ENCODE measurements around the gene NHLRC1.

NHLRC1 gene

GRCh38 chr6:18139935-18140621, 17.6 kb upstream of the NHLRC1 start:
- DNase-seq (ENCODE audit: extremely low read depth in 1 of 2, low read depth in 1 of 2): no peak

- DNase-seq (ENCODE audit: extremely low read depth in 1 of 2, low read depth in 1 of 2): no peak
Observed at GRCh38 chr6:18138906-18139305, 16.4 kb upstream of the NHLRC1 start.

DNA sequence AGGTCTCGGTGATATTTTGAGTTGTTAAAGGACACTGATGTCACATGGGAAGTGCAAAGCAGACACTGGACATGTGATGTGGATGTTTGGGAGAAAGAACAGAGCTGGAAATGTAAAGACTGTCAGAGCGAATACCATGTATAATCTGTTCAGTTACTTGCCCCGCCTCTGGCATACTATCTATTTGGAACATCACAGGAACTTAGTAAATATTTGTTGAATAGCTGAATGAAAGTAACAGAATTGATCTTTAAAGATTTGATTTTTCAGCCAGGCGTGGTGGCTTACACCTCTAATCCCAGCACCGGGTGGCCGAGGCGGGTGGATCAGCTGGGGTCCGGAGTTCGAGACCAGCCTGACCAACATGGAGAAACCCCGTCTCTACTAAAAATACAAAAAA, 13.8 kb upstream of the NHLRC1 start:
- no peak for DNase-seq (ENCODE audit: extremely low read depth in 1 of 2, low read depth in 1 of 2)

DNA sequence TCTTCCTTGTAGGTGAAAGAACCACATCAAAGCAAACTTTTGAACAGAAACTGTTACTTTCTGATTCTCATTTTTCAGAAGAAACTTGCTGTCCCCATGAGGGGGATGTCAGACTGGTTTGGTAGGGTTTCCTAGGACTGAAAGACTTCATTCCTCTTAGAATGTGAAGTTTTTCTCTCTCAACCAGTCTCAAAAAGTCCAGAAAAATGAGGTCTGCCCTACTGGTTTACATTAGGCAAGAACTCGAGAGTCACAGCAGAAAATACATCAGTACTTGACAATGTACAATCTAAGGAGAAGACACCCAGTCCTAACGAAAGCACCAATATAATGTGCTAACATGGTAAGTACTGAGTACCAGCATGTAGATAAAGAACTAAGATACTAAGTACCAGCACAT, 12.7 kb upstream of the NHLRC1 start:
- DNase-seq (ENCODE audit: extremely low read depth in 1 of 2, low read depth in 1 of 2): no peak

GRCh38 chr6:18132346-18132745, 9.9 kb upstream of the NHLRC1 start:
- no peak for DNase-seq (ENCODE audit: extremely low read depth in 1 of 2, low read depth in 1 of 2)

DNA sequence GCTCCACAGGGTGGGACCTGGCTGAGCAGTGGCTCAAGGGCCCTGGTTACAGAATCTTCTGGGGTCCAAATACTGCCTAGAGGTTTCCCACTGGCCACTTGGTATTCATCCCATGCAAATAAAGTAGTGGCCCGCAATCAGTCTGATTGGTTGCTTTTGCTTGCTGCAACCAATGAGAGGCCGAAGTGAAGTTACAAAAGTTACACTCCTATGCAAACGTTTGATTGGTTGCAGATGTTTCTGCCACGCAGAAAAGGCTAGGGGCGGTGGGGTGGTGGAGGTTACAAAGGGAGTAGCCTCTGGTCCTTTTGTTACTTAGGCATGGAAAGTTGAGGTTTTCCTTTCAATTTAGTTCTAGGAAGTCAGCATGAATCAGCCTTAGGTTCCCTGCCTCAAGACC, 3.6 kb upstream of the NHLRC1 start:
- no peak for DNase-seq (ENCODE audit: extremely low read depth in 1 of 2, low read depth in 1 of 2)

DNA sequence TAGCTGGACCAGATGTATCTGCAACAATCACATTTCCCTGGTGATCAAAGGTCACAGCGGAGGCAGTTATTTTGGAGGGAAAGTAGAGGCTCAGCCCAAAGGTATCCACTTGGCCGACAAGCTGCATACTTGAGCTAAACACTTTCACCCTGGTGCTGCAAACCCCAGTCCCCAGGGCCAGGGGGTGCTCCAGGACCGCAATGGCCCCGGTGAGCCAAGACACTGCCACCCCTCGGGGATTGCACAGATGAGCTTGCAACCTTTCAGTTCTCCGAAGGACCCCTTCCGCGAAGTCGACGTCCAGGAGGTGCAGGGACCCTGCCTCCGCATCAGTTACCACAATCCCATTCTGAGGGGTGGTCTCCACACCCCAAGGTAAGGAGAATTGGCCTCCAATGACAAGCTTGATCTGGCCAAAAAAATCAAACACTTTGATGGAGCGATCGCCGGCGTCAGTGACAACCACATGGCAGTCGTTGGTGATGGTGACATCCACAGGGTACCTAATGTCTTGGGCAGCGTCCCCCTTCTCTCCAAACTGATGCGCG, 823 bp downstream of the NHLRC1 start:
- no peak for DNase-seq (ENCODE audit: extremely low read depth in 1 of 2, low read depth in 1 of 2)

DNA sequence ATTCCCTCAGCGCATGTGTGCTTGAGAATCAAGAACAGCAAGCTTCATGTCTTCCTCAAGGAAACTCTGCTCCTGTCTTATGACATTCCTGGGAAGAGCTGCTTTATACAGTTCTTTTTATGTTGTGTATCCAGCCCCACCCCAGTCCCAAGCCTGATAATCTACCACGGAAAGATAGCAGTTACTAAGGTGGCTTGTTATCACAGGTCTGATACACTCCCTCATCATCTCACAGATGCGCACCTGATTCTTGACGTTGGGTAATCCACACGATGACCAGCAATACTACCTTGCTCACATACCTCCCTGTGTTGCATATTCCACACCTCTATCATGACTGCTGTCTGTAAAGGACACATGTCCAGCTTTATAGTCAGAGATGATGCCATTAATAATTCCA, 3.2 kb downstream of the NHLRC1 start:
- DNase-seq (ENCODE audit: extremely low read depth in 1 of 2, low read depth in 1 of 2): no peak

GRCh38 chr6:18118330-18118729, 4.1 kb downstream of the NHLRC1 start:
- no peak for DNase-seq (ENCODE audit: extremely low read depth in 1 of 2, low read depth in 1 of 2)

DNA sequence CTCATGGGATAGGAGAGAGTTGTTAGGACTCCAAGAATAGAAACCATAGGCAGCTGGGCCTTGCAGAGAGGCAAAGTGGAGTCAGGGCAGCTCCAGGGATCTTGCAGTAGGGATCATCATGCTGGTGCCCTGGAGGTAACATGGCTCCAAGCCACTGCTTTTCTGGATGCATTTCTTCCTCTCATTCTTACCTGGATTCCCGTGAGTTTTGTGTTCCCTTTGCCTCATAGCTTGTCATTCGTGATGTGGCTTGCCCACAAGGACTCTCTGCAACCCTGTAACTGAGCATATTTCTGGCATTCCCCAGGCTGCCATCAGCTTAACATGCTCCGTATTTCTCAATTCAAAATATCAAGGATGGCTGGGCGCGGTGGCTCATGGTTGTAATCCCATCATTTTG, 5.3 kb downstream of the NHLRC1 start:
- no peak for DNase-seq (ENCODE audit: extremely low read depth in 1 of 2, low read depth in 1 of 2)

DNA sequence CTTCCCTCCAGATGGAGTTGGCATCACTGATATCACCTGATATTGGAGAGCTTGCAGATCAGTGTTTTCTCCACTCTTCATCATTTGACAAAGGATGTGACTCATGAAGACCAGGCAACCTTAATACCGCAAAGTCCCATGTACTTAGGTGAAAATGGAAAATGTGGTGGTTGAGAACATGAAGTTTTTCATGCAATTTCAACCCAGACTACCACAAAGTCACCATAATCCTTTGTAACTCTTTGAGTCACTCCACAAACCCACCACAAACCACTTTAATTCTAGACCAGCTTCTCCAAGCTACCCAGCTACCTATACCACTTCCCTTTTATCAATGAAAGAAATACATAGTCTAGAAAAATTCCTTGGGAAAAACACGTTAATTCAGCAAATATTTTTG, 7.1 kb downstream of the NHLRC1 start:
- no peak for DNase-seq (ENCODE audit: extremely low read depth in 1 of 2, low read depth in 1 of 2)

- DNase-seq (ENCODE audit: extremely low read depth in 1 of 2, low read depth in 1 of 2): no peak
Observed at GRCh38 chr6:18110162-18110561, 12.3 kb downstream of the NHLRC1 start.

DNA sequence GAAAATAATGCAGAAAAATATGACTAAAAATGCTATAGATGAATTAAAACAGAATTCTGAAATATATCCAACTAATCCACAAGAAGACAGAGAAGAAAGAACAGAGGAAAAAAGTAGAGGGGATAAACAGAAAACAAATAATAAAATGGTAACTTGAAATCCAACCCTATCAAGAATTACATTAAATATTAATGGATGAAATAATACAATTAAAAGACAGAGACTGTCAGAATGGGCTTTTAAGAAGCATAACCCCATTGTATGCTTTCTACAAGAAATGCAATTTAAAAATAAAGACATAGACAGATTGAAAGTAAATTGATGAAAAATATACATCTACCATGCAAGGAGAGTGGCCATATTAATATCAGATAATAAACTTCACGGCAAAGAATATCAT, 15.4 kb downstream of the NHLRC1 start:
- DNase-seq (ENCODE audit: extremely low read depth in 1 of 2, low read depth in 1 of 2): no peak

DNA sequence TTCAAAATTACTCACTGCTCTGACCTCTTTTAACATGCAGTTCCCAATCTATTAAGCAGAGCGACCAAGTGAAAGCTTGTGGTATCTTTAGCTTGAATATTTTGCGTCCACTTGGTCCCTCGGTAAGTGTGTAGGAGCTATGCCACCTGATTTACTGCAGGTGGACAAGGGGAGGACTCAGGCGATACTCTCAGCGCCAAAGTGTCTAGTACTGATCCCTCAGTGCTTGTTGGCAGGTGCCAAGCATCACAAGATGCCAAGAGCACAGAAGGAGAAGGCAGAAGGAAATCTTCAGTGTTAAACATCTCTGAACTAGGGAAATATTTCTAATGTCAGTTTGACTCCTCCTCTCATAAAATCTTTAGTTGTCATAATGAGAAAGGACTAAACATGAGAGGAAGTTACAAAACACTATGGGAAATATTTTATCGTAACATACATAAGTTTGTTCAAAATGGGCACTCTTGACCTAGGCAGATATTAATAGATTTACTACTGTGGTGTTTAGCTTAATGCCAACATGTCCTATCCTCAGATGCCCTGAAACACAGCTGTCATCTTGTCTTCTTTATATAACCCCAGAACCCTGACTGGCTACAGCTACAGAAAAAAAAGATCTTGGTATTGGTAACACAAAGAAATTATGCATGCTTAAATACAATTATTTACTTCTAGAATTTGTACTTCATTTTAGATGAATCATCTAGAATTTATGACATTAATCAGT, 19.5 kb downstream of the NHLRC1 start:
- DNase-seq (ENCODE audit: extremely low read depth in 1 of 2, low read depth in 1 of 2): no peak

DNA sequence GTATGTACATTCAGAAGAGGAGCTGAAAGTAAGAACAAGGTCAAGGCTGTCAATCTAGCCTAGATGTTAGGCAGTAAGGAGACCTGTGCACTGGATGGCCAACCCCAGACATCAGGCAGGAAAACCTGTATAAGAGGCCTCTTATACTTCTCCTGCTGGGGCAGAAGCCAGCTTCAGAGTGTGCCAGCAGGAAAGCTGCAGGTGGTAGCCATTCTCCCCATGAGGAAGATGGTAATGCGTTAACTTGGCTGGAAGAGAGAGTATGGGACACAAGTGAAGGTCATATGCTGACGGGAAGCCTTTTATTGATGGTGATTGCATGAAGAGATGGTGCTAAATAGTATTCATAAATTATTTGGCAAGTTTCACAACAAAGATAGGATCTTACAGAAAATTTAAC, 20.6 kb downstream of the NHLRC1 start:
- no peak for DNase-seq (ENCODE audit: extremely low read depth in 1 of 2, low read depth in 1 of 2)

- no peak for DNase-seq (ENCODE audit: extremely low read depth in 1 of 2, low read depth in 1 of 2)
Observed at GRCh38 chr6:18101271-18101670, 21.2 kb downstream of the NHLRC1 start.

- DNase-seq (ENCODE audit: extremely low read depth in 1 of 2, low read depth in 1 of 2): no peak
Observed at GRCh38 chr6:18100296-18100695, 22.2 kb downstream of the NHLRC1 start.

DNA sequence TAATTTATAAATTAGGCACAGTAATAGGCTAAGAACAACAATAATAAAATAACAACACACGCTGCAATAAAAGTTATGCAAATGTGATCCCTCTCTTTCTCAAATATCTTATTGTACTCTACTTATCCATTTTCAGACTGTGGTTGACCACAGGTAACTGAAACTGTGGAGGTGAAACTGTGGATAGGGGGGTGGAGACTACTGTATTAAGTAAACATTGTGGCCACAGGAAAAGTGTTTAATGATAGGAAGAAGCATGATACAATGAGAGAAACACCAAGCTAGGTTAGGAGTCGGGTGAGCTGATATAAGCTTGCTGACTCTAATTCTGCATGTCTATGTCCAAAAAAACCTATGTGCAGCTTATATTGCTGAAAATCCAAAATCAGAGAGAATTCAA, 23.0 kb downstream of the NHLRC1 start:
- DNase-seq (ENCODE audit: extremely low read depth in 1 of 2, low read depth in 1 of 2): no peak

DNA sequence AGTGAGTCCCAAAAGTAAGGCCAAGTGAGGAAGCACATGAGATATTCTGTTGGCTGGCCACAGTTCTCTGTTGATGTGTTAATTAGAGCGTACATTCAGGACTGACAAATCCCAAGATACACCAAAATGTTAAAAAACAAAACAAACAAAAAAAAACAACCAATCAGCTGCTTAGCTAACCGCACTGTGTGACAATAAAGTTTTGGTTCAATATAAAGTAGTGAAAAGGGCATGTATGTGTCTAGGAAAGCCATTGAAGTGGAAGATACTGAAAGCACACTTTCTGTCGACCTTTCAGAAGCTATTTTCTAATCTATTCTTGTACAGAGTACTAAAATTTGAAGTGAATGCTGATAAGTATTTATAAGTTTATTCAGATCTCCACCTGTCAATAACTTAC, 26.1 kb downstream of the NHLRC1 start:
- DNase-seq (ENCODE audit: extremely low read depth in 1 of 2, low read depth in 1 of 2): no peak

DNA sequence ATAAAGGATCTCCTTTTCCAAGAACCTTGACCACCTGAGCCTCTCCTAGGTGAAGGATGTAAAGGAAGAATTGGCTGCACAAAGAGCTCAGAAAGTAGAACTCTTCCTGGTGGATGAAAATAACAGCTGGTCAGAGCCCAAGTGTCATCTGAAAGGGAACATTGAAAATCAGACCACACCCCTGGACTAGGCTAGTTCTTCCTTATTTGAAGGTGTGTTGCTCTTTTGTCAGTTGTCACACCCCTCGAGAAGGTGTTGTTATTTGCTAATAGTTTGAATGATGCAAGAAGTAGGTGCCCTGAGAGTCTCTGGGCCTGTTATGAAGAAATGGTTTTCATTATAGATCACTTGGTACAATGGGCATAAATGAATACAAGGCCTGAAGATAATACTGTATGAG, 31.1 kb downstream of the NHLRC1 start:
- no peak for DNase-seq (ENCODE audit: extremely low read depth in 1 of 2, low read depth in 1 of 2)

DNA sequence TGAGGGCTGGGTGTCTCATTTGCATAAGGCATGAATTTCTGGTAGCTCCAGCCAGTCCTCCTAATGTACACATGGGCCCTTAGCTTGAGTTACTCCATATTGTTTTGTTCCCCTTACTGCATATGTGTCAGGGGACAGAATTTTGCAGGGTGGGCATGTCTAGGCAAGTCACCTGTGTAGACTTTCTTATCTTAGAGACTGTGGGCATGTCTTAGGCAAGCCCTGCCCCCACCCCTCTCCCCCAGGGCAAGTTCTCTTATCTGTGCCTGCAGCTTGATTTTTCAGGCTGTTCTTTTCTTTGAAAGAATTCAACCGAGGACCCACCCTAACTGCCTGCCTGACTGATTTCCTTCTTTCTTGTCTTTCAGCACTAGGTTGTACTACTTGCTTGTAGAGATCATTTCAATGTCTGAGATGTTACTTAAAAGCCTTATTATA, 32.1 kb downstream of the NHLRC1 start:
- no peak for DNase-seq (ENCODE audit: extremely low read depth in 1 of 2, low read depth in 1 of 2)

Data from activated CD8-positive, alpha-beta memory T cell treated with anti-CD3 and anti-CD28 coated beads for 1 hour (primary cell).